KMS-11 (cell line): ENCODE results near the gene TOMM40.

Experiments
- H2AFZ ChIP-seq: fragments of 200-600 bp; sonication (generic); 2 replicates; pipeline ENCODE4 v1.6.1; 2016; ENCODE audit warnings: antibody characterized with exemption, mixed run types, low read depth
- H3K27ac ChIP-seq: fragments of 200-600 bp; sonication (generic); 2 replicates; pipeline ENCODE4 v1.6.1; 2016; ENCODE audit warnings: mild to moderate bottlenecking, mixed run types
- H3K27me3 ChIP-seq: fragments of 200-600 bp; sonication (generic); 2 replicates; pipeline ENCODE4 v1.6.1; 2017; ENCODE audit warnings: mild to moderate bottlenecking, low read depth, mixed run types, moderate library complexity; ENCODE audit not compliant: insufficient read depth
- H3K36me3 ChIP-seq: fragments of 200-600 bp; sonication (generic); 2 replicates; pipeline ENCODE4 v1.6.1; 2017; ENCODE audit warnings: mild to moderate bottlenecking, mixed run types; ENCODE audit not compliant: insufficient read depth
- H3K4me1 ChIP-seq: fragments of 200-600 bp; sonication (generic); 2 replicates; pipeline ENCODE4 v1.6.1; 2016; ENCODE audit warnings: mild to moderate bottlenecking, low read depth, mixed run types; ENCODE audit not compliant: poor library complexity, severe bottlenecking
- H3K4me2 ChIP-seq: fragments of 200-600 bp; sonication (generic); 2 replicates; pipeline ENCODE4 v1.7.0; 2016; ENCODE audit warnings: mild to moderate bottlenecking, mixed run types
- H3K4me3 ChIP-seq: fragments of 200-600 bp; sonication (generic); IDR thresholded peaks from 2 replicates; pipeline ENCODE4 v1.6.1; 2017; ENCODE audit warnings: low read depth, low read length, mixed read lengths; ENCODE audit not compliant: insufficient read depth
- H3K79me2 ChIP-seq: fragments of 200-600 bp; sonication (generic); 2 replicates; pipeline ENCODE4 v1.6.1; 2016; ENCODE audit warnings: low read depth, mixed run types; ENCODE audit not compliant: insufficient read depth
- H3K9ac ChIP-seq: fragments of 200-600 bp; sonication (generic); 2 replicates; pipeline ENCODE4 v1.6.1; 2016; ENCODE audit warnings: mild to moderate bottlenecking, mixed run types
- H4K20me1 ChIP-seq: fragments of 200-600 bp; sonication (generic); 2 replicates; pipeline ENCODE4 v1.6.1; 2016; ENCODE audit warnings: mild to moderate bottlenecking, mixed run types; ENCODE audit not compliant: insufficient read depth
- CTCF ChIP-seq: fragments of 200-600 bp; sonication (generic); conservative IDR thresholded peaks from 2 replicates; pipeline ENCODE4 v1.6.1; 2017; ENCODE audit warnings: low read depth, mild to moderate bottlenecking, antibody characterized with exemption, low read length, moderate library complexity, mixed read lengths

The TOMM40 gene

GRCh38 chr19:44863990-44864389, 27.1 kb upstream of the TOMM40 start:
- no peaks in the 10 kb centered on the region for H3K79me2 ChIP-seq
- H3K27ac ChIP-seq: no peak overlapping the region
- no peak overlapping the region for H3K9ac ChIP-seq
- no peak for TF ChIP-seq CTCF
- no peaks in the 10 kb centered on the region for H3K4me1 ChIP-seq
- no peak overlapping the region for H3K4me2 ChIP-seq
- no peak overlapping the region for H3K4me3 ChIP-seq
- H2AFZ ChIP-seq: no peak overlapping the region
- no peaks in the 10 kb centered on the region for H3K27me3 ChIP-seq
- no peaks in the 10 kb centered on the region for H3K36me3 ChIP-seq
- no peaks in the 10 kb centered on the region for H4K20me1 ChIP-seq

- no peak overlapping the region for H3K27ac ChIP-seq
- H3K9ac ChIP-seq: no peak overlapping the region
- H3K27me3 ChIP-seq: no peaks in the 10 kb centered on the region
- H4K20me1 ChIP-seq: no peaks in the 10 kb centered on the region
- H2AFZ ChIP-seq: no peak overlapping the region
- H3K4me2 ChIP-seq: no peak overlapping the region
- H3K4me3 ChIP-seq: no peak overlapping the region
- H3K4me1 ChIP-seq: no peaks in the 10 kb centered on the region
- no peaks in the 10 kb centered on the region for H3K79me2 ChIP-seq
- H3K36me3 ChIP-seq: no peaks in the 10 kb centered on the region
- TF ChIP-seq CTCF: no peak
These were observed 25.8 kb upstream of the TOMM40 start for GRCh38 chr19:44865196-44865767.

GRCh38 chr19:44866664-44867063, 24.4 kb upstream of the TOMM40 start:
- Histone ChIP-seq H3K27ac (no peak overlapping the region), H3K27me3 (no peaks in the 10 kb centered on the region), H3K4me1 (no peaks in the 10 kb centered on the region), H4K20me1 (no peaks in the 10 kb centered on the region), H3K9ac (no peak overlapping the region), H2AFZ (no peak overlapping the region), H3K4me2 (no peak overlapping the region), H3K4me3 (no peak overlapping the region), H3K36me3 (no peaks in the 10 kb centered on the region), H3K79me2 (no peaks in the 10 kb centered on the region)
- TF ChIP-seq CTCF: no peak

- Histone ChIP-seq H3K36me3 (no peaks in the 10 kb centered on the region), H3K4me1 (no peaks in the 10 kb centered on the region), H3K27me3 (no peaks in the 10 kb centered on the region), H3K4me2 (no peak overlapping the region), H3K27ac (no peak overlapping the region), H2AFZ (no peak overlapping the region), H3K9ac (no peak overlapping the region), H3K79me2 (no peaks in the 10 kb centered on the region), H4K20me1 (no peaks in the 10 kb centered on the region), H3K4me3 (no peak overlapping the region)
- TF ChIP-seq CTCF: no peak
These were observed 23.5 kb upstream of the TOMM40 start for GRCh38 chr19:44867578-44867977.
